GM12865 (cell line): ENCODE results near the gene TCERG1L.

Experiments
- DNase-seq: peaks from one replicate; pipeline ENCODE4 v3.0.0; 2010; ENCODE audit warnings: low read depth
- H3K4me3 ChIP-seq: 2 replicates; pipeline ENCODE4 v1.5.1; 2011; ENCODE audit warnings: mild to moderate bottlenecking, low read depth, low read length, control low read depth
- CTCF ChIP-seq: IDR thresholded peaks from 2 replicates; pipeline ENCODE4 v1.5.1; 2011; ENCODE audit warnings: low read length, control low read depth, low read depth, inconsistent platforms; ENCODE audit not compliant: insufficient read depth; ENCODE audit errors: missing control alignments

TCERG1L gene

GRCh38 chr10:131258256-131258655 is 53.3 kb downstream of the TCERG1L start:
- DNase-seq, result no peak
- TF ChIP-seq CTCF, result no peak
- no peak overlapping the region for H3K4me3 ChIP-seq

DNA sequence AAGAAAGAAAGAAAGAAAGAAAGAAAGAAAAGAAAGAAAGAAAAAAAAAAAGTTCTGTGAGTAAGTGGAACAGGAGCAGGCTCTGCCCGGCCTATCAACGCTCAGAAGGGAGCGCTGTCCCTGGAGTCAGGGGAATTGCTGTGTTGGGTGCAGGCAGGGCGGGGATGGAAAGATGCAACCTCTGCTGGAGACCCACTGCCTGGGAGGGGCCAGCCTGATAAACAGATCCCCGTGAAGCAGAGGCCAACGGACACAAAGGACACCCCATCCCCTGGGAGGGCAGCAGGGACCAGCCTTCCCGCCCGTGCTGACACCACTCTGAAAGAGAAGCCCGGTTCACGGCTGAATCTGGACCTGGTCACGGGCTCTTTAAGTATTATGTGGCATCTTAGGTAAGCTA is 54.5 kb downstream of the TCERG1L start:
- DNase-seq, result no peak
- TF ChIP-seq CTCF, result no peak

DNA sequence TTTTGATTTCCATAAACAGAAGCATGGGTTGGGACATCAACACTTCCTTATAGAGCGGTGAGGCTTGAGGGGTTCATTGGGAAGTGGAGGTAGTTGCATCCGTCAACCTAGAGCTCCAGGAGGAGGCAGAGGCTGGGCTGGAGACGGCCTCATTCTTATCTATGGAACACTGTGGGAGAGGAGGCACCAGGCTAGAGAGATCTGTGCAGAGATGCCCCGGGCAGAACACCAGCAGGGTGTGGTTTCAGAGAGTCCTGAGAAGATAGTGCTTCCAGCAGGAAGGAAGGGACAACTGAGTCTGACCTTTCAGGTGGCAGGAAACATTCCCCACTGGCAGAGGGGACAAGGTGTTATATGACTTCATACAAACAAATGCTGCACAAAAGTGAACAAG is 56.7 kb downstream of the TCERG1L start:
- no peak overlapping the region for H3K4me3 ChIP-seq
- no peak for DNase-seq
- TF ChIP-seq CTCF, result no peak

More for the DNA sequence above, 54.5 kb downstream of the TCERG1L start:
- H3K4me3 ChIP-seq, result no peak overlapping the region

DNA sequence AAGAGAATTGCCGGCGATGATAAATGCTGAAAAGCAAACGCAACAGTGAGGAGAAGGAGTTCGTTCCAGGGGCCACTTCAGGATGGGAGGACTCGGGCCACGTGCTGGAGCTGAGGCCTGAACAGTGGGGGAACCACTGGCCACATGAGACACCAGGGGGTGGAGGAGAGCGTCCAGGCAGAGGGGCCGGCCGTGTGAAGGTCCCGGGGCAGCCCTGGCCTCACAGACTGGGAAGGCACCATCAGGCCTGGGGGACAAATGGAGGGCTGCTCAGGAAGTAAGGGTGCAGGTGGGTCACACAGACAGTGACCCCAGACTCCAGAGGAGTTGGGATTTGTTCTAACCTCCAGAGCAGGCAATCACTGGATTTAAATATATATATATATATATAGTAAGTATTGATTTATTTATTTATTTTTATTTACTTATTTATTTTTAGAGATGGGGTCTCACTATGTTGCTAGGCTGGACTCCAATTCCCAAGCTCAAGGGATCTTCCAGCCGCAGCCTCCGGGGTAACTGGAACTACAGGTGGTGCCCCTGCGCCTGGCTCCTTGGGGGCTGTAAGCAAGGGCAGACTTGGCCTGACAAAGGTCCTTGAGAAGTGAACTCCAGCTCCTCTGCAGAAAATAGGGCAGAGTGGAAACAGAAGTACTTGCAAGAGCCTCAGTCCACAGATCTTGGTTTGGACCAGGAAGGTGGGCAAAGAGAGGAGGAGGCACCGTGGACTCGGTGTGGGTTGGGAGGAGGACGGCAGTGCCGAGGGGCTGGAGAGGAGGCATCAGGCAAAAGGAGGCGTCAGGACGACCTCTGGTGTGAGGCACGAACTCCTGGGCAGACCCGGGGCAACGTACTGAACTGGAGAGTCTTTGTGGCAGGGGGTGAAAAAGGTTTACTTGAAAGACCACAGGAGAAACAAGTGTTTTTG is 57.3 kb downstream of the TCERG1L start:
- no peak for DNase-seq
- H3K4me3 ChIP-seq, result no peak overlapping the region
- TF ChIP-seq CTCF, result no peak

GRCh38 chr10:131252567-131253276 is 58.8 kb downstream of the TCERG1L start:
- H3K4me3 ChIP-seq, result no peak overlapping the region
- no peak for TF ChIP-seq CTCF
- no peak for DNase-seq

DNA sequence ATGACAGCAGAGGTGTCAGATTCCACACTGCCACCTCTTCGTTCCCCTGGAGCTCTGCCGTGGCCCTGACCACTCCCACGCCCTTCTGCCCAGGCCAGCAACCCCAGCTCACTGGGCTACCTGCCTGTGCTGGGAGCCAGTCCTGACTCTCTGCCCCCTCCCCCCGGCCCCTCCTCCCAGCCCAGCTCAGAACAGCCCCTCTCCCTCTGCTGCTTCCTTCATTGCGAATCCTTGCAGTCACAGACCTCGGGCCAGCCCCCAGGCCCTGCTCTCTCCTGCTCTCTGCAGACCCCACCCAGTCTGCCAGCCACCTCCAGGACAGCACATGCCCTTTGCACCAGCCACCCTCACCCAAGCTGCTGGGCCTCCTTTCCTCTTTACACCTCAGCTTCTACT is 60.4 kb downstream of the TCERG1L start:
- no peak for DNase-seq
- no peak for TF ChIP-seq CTCF
- no peak overlapping the region for H3K4me3 ChIP-seq
